Natural killer cell (primary cell): ENCODE measurements around the gene DCDC1. TPM values are rescaled to one million over a fixed set of nuclear protein-coding genes. Genes with fewer than 3 reads are reported as not detected.

Experiments
- ATAC-seq, 3 donors: fragments of 150-1000 bp in 2 of 3; fragments of 200-7000 bp in 1 of 3; cut with Tn5 transposase; 1 replicate in 1 of 3; 2 replicates in 2 of 3; pipeline ENCODE4 v1.10.0; 2021; ENCODE audit warnings: mild to moderate bottlenecking in 2 of 3, moderate library complexity in 2 of 3
- DNase-seq, 2 donors: peaks; one replicate each; pipeline versions ENCODE4 v3.0.0 to v3.0.0-alpha.2; 2013 to 2021; ENCODE audit warnings: mixed read lengths in 1 of 2
- H3K27ac ChIP-seq: one replicate; pipeline ENCODE4 v1.5.1; 2013; ENCODE audit warnings: mild to moderate bottlenecking, low read length
- H3K27me3 ChIP-seq: one replicate; pipeline ENCODE4 v1.6.1; 2013; ENCODE audit warnings: low read length; ENCODE audit not compliant: control insufficient read depth, insufficient read depth
- H3K36me3 ChIP-seq: one replicate; pipeline ENCODE4 v1.6.1; 2013; ENCODE audit warnings: low read length; ENCODE audit not compliant: control insufficient read depth, insufficient read depth
- H3K4me1 ChIP-seq: one replicate; pipeline ENCODE4 v1.6.1; 2013; ENCODE audit warnings: low read length; ENCODE audit not compliant: control insufficient read depth, insufficient read depth
- H3K4me3 ChIP-seq: one replicate; pipeline ENCODE4 v1.5.1; 2013; ENCODE audit warnings: low read length
- H3K9me3 ChIP-seq: one replicate; pipeline ENCODE4 v1.6.1; 2013; ENCODE audit warnings: low read length; ENCODE audit not compliant: control insufficient read depth, insufficient read depth
- H3K27ac Mint-ChIP-seq, 2 donors: one replicate each; pipeline ENCODE4 v1.8.0; 2022; ENCODE audit warnings: mild to moderate bottlenecking in 2 of 2, mixed read lengths in 2 of 2, moderate library complexity in 1 of 2
- H3K27me3 Mint-ChIP-seq, 2 donors: one replicate each; pipeline ENCODE4 v1.8.0; 2022; ENCODE audit warnings: low read depth in 2 of 2, mixed read lengths in 2 of 2
- H3K36me3 Mint-ChIP-seq: one replicate; pipeline ENCODE4 v1.8.0; 2022; ENCODE audit warnings: mixed read lengths
- H3K4me1 Mint-ChIP-seq, 2 donors: one replicate each; pipeline ENCODE4 v1.8.0; 2022; ENCODE audit warnings: mixed read lengths in 2 of 2
- H3K4me3 Mint-ChIP-seq: one replicate; pipeline ENCODE4 v1.8.0; 2022; ENCODE audit warnings: mild to moderate bottlenecking, moderate library complexity, mixed read lengths
- H3K9me3 Mint-ChIP-seq, 2 donors: one replicate each; pipeline ENCODE4 v1.8.0; 2022; ENCODE audit warnings: mixed read lengths in 2 of 2
- WGBS: methylation state at CpG from one replicate; pipeline ENCODE4 v1.1.7; 2013; ENCODE audit warnings: missing lambda C conversion rate; ENCODE audit not compliant: insufficient coverage; 5-methylcytosine and 5-hydroxymethylcytosine counted together
- intact Hi-C: fragments of 100-400 bp; cut with micrococcal nuclease; formaldehyde crosslinking; loops from one replicate; pipeline ENCODE4 v1.14.2; 2022
- total RNA-seq, 4 donors: library from RNA; stranded (reverse); fragments of 120-200 nt in 1 of 4; gene quantifications; one replicate each; pipeline versions ENCODE4 v1.2.3 to v1.2.4, GENCODE V29; 2013 to 2022
- TF ChIP-seq, protein P1 (sequence below): fragments of 200-600 bp; IDR thresholded peaks from one replicate; pipeline ENCODE4 v1.8.0; 2022; ENCODE audit warnings: antibody characterized with exemption

Gene DCDC1
- total RNA-seq, 3 donors from 2014 or later (not counting 1 experiment from before 2014, with no cell fraction given), result not detected

DNA sequence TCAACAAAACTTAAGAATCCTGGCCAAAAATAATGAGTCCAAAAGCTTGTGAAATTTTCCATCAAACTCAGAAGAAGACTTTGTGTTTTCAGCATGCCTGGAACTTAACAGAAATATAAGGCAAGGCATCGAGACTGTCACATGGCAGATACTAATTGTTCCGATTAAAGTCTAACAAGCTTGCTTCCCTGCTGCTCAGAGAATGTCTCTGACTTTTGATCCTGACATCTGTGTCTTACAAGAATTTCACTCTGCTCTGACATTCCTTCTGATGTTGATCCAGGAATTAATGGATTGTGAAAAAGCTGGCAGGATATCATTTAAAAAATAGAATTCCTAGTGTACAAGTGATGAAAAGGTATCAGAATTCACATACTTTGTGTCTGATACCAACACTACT is 170.2 kb downstream of the DCDC1 start:
- H3K9me3 Mint-ChIP-seq, result peaks cover 5 to 10% of the 10 kb centered on the region in 2 donors
- Histone ChIP-seq H3K27ac (no peak overlapping the region), H3K36me3 (no peaks in the 10 kb centered on the region), H3K9me3 (no peaks in the 10 kb centered on the region), H3K4me3 (no peak overlapping the region), H3K27me3 (no peaks in the 10 kb centered on the region), H3K4me1 (no peaks in the 10 kb centered on the region)
- no peak overlapping the region for H3K4me3 Mint-ChIP-seq
- H3K27me3 Mint-ChIP-seq, result peaks cover 0 to 3% of the 10 kb centered on the region in 2 donors
- ATAC-seq (no peak), DNase-seq (no peak)
- H3K4me1 Mint-ChIP-seq, result no peaks in the 10 kb centered on the region
- no peaks in the 10 kb centered on the region for H3K36me3 Mint-ChIP-seq
- intact Hi-C loops, result no loop called here
- TF ChIP-seq, protein P1, sequence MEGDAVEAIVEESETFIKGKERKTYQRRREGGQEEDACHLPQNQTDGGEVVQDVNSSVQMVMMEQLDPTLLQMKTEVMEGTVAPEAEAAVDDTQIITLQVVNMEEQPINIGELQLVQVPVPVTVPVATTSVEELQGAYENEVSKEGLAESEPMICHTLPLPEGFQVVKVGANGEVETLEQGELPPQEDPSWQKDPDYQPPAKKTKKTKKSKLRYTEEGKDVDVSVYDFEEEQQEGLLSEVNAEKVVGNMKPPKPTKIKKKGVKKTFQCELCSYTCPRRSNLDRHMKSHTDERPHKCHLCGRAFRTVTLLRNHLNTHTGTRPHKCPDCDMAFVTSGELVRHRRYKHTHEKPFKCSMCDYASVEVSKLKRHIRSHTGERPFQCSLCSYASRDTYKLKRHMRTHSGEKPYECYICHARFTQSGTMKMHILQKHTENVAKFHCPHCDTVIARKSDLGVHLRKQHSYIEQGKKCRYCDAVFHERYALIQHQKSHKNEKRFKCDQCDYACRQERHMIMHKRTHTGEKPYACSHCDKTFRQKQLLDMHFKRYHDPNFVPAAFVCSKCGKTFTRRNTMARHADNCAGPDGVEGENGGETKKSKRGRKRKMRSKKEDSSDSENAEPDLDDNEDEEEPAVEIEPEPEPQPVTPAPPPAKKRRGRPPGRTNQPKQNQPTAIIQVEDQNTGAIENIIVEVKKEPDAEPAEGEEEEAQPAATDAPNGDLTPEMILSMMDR, result no peak
- H3K27ac Mint-ChIP-seq, result no peak overlapping the region
- WGBS, result 82% methylated on average over 2 of the region's 2 CpGs

DNA sequence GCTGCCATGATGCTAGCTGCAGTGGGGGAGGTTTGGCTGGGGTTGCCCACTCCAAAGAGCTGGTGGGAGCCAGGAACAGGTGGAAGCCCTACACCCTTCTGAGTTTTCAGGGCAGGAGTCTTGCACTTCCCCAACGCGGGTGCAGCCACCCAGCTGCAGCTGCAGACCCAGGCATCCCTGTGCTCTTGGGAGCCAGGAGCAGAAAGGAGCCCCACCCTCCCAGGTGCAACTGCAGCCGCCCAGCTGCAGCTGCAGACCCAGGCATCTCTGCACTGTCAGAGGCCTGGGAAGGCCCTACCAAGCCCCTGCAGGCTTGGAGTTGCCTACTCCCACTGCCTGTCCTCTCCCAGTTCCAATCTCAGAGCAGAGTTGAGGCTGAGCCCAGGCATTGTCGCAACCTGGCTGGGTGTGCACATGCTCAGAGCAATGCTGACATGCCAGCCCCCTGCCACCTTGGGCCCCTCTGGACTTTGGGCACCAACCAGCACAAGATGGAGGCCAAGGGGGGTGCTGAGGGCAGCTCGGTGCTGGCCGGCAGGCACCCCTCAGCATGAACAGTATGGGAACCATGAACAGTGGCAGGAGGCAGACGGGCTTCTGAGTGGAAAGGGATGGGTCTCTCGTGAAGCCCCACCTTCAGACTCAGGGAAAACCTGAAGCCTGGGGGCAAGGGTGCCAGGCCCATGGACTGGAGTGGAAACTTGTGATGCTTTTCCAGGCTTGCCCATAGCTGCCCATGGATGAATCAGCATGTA is 195.4 kb downstream of the DCDC1 start:
- DNase-seq, result no peak
- no peak for ATAC-seq
- no peaks in the 10 kb centered on the region for H3K9me3 ChIP-seq
- no peaks in the 10 kb centered on the region for H3K27me3 ChIP-seq
- intact Hi-C loops, result no loop called here
- H3K4me3 ChIP-seq, result no peak overlapping the region
- Mint-ChIP-seq H3K36me3 (no peaks in the 10 kb centered on the region), H3K4me1 (no peaks in the 10 kb centered on the region), H3K4me3 (no peak overlapping the region), H3K27ac (no peak overlapping the region), H3K9me3 (peaks cover 10% of the 10 kb centered on the region in 2 donors), H3K27me3 (no peaks in the 10 kb centered on the region)
- no peaks in the 10 kb centered on the region for H3K4me1 ChIP-seq
- H3K27ac ChIP-seq, result no peak overlapping the region
- no peaks in the 10 kb centered on the region for H3K36me3 ChIP-seq
- WGBS, result 87% methylated on average over 8 of the region's 8 CpGs
- TF ChIP-seq, protein P1, result no peak

DNA sequence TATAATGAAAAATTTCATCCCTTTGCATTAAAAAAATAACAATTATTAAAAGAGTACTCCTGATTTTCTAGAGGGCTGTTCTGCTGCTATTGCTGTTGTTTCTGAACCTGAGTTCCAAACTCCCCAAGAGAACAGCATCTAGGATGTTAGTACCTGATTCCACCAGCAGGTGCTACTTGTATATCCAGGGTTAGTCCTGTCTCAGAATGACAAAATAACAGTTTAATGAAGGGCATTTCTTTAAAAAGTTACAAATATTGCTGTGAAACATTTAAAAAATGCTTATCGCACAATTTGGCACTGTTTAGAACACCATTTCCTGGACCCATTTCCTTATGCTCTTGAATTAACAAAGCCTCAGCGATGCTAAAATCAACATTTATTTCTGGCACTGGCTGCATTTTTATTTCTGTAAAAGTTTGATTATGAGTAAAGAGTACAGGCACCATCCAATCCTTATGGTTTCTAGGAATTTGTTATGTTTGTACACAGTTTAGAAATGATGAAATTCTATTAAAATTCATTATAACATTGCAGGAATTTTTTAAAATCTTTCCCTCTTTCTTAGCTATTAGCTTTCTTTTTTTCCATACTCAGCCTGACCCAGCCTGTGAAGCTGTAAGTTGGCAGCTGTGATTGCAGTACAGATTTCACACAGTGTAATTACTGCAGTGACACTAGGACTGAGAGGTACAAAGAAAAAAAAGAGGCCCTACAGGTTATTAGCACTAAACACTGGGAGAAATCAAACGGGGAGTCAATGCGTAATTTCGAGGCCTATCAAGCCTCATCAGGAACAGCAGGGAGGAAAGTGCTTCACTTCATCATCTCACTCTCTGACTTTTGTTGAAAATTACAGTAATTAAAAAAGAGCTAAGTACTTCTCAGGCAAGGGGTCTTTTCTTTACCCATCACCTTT is 208.8 kb downstream of the DCDC1 start:
- Mint-ChIP-seq H3K27me3 (no peaks in the 10 kb centered on the region), H3K4me1 (no peaks in the 10 kb centered on the region), H3K36me3 (no peaks in the 10 kb centered on the region), H3K4me3 (no peak overlapping the region), H3K9me3 (peaks cover 3 to 6% of the 10 kb centered on the region in 2 donors), H3K27ac (no peak overlapping the region)
- TF ChIP-seq, protein P1, result no peak
- Histone ChIP-seq H3K4me1 (no peaks in the 10 kb centered on the region), H3K4me3 (no peak overlapping the region), H3K27ac (no peak overlapping the region), H3K36me3 (no peaks in the 10 kb centered on the region), H3K27me3 (no peaks in the 10 kb centered on the region), H3K9me3 (no peaks in the 10 kb centered on the region)
- ATAC-seq (no peak), DNase-seq (no peak)
- 72% methylated on average over 5 of the region's 5 CpGs for WGBS
- intact Hi-C loops, result no loop called here
